H9 (cell line): ENCODE data around the gene FBXO22. TPM values are rescaled to one million over a fixed set of nuclear protein-coding genes. Genes with fewer than 3 reads are reported as not detected.

Source experiments
- DNase-seq: peaks from one replicate; pipeline ENCODE4 v3.0.0-alpha.2; 2017
- H2AFZ ChIP-seq: one replicate; pipeline ENCODE4 v1.6.1; 2013; ENCODE audit warnings: mild to moderate bottlenecking, low read length, control low read depth, moderate library complexity
- H2AK5ac ChIP-seq: 2 replicates; pipeline ENCODE4 v1.6.1; 2013; ENCODE audit warnings: low read length, control low read depth, mixed read lengths; ENCODE audit not compliant: insufficient read length
- H2BK120ac ChIP-seq: one replicate; pipeline ENCODE4 v1.6.1; 2013; ENCODE audit warnings: low read depth, mild to moderate bottlenecking, low read length, control low read depth, inconsistent platforms; ENCODE audit not compliant: poor library complexity, severe bottlenecking
- H2BK12ac ChIP-seq: 2 replicates; pipeline ENCODE4 v1.6.1; 2013; ENCODE audit warnings: low read length, control low read depth, mixed read lengths, low read depth; ENCODE audit not compliant: insufficient read length
- H2BK15ac ChIP-seq: 2 replicates; pipeline ENCODE4 v1.6.1; 2013; ENCODE audit warnings: low read depth, low read length, control low read depth
- H2BK20ac ChIP-seq: one replicate; pipeline ENCODE4 v1.6.1; 2013; ENCODE audit warnings: low read depth, mild to moderate bottlenecking, low read length, control low read depth, inconsistent platforms; ENCODE audit not compliant: poor library complexity, severe bottlenecking
- H2BK5ac ChIP-seq: 2 replicates; pipeline ENCODE4 v1.6.1; 2013; ENCODE audit warnings: low read length, control low read depth, mixed read lengths; ENCODE audit not compliant: insufficient read length
- H3K14ac ChIP-seq: 2 replicates; pipeline ENCODE4 v1.6.1; 2013; ENCODE audit warnings: low read length, control low read depth; ENCODE audit not compliant: insufficient read depth
- H3K18ac ChIP-seq: 2 replicates; pipeline ENCODE4 v1.6.1; 2013; ENCODE audit warnings: low read depth, mild to moderate bottlenecking, mixed read lengths, low read length, control low read depth; ENCODE audit not compliant: insufficient read length
- H3K23ac ChIP-seq: 2 replicates; pipeline ENCODE4 v1.6.1; 2013; ENCODE audit warnings: low read length, control low read depth, mixed read lengths, low read depth; ENCODE audit not compliant: insufficient read length
- H3K23me2 ChIP-seq: 2 replicates; pipeline ENCODE4 v1.6.1; 2013; ENCODE audit warnings: low read depth, mild to moderate bottlenecking, mixed read lengths, low read length, control low read depth; ENCODE audit not compliant: insufficient read length, poor library complexity, severe bottlenecking
- H3K27ac ChIP-seq: 2 replicates; pipeline ENCODE4 v1.5.1; 2013; ENCODE audit warnings: low read length, control low read depth, mixed read lengths, low read depth; ENCODE audit not compliant: insufficient read length
- H3K27me3 ChIP-seq: 2 replicates; pipeline ENCODE4 v1.6.1; 2013; ENCODE audit warnings: low read length, control low read depth, inconsistent platforms; ENCODE audit not compliant: insufficient read depth
- H3K4ac ChIP-seq: 2 replicates; pipeline ENCODE4 v1.6.1; 2013; ENCODE audit warnings: low read depth, mild to moderate bottlenecking, control low read depth, inconsistent platforms, low read length, moderate library complexity
- H3K4me1 ChIP-seq: 2 replicates; pipeline ENCODE4 v1.6.1; 2013; ENCODE audit warnings: low read length, control low read depth, inconsistent platforms; ENCODE audit not compliant: insufficient read depth
- H3K4me2 ChIP-seq: 2 replicates; pipeline ENCODE4 v1.6.1; 2013; ENCODE audit warnings: low read length, control low read depth, mixed read lengths; ENCODE audit not compliant: insufficient read length, insufficient read depth
- H3K56ac ChIP-seq: 2 replicates; pipeline ENCODE4 v1.6.1; 2013; ENCODE audit warnings: low read depth, mild to moderate bottlenecking, mixed read lengths, low read length, control low read depth; ENCODE audit not compliant: insufficient read length
- H3K79me1 ChIP-seq: 2 replicates; pipeline ENCODE4 v1.6.1; 2013; ENCODE audit warnings: low read depth, mild to moderate bottlenecking, moderate library complexity, low read length, control low read depth, inconsistent platforms; ENCODE audit not compliant: insufficient read depth, poor library complexity, severe bottlenecking
- H3K79me2 ChIP-seq: 2 replicates; pipeline ENCODE4 v1.6.1; 2013; ENCODE audit warnings: low read length, control low read depth, inconsistent platforms; ENCODE audit not compliant: insufficient read depth
- H3K9ac ChIP-seq: 2 replicates; pipeline ENCODE4 v1.6.1; 2013; ENCODE audit warnings: low read length, control low read depth, mixed read lengths; ENCODE audit not compliant: insufficient read length; ENCODE audit errors: extremely low read depth
- H3K9me3 ChIP-seq: one replicate; pipeline ENCODE4 v1.6.1; 2013; ENCODE audit warnings: low read depth, low read length, inconsistent platforms; ENCODE audit not compliant: control insufficient read depth
- H3T11ph ChIP-seq: one replicate; pipeline ENCODE4 v1.6.1; 2013; ENCODE audit warnings: mild to moderate bottlenecking, low read length, control low read depth, inconsistent platforms
- H4K20me1 ChIP-seq: one replicate; pipeline ENCODE4 v1.6.1; 2013; ENCODE audit not compliant: control insufficient read depth, insufficient read length, insufficient read depth
- H4K5ac ChIP-seq: 2 replicates; pipeline ENCODE4 v1.6.1; 2013; ENCODE audit warnings: low read depth, mild to moderate bottlenecking, mixed read lengths, low read length, control low read depth; ENCODE audit not compliant: insufficient read length
- H4K8ac ChIP-seq: replicated peaks from 2 replicates; pipeline ENCODE4 v1.6.1; 2013; ENCODE audit warnings: low read length, control low read depth, mixed read lengths, low read depth; ENCODE audit not compliant: insufficient read length
- H4K91ac ChIP-seq: 2 replicates; pipeline ENCODE4 v1.6.1; 2013; ENCODE audit warnings: low read depth, mild to moderate bottlenecking, moderate library complexity, mixed read lengths, low read length, control low read depth; ENCODE audit not compliant: insufficient read length
- H3K27ac Mint-ChIP-seq, 3 experiments: 2 replicates in 2 of 3; 3 replicates in 1 of 3; pipeline ENCODE4 v1.8.0; 2020 to 2021; ENCODE audit warnings: mixed read lengths in 3 of 3, mild to moderate bottlenecking in 1 of 3, moderate library complexity in 1 of 3
- H3K27me3 Mint-ChIP-seq: 2 replicates; pipeline ENCODE4 v1.8.0; 2021; ENCODE audit warnings: low read depth, mild to moderate bottlenecking, moderate library complexity, mixed read lengths
- H3K36me3 Mint-ChIP-seq, 3 experiments: 2 replicates in 2 of 3; 3 replicates in 1 of 3; pipeline ENCODE4 v1.8.0; 2020 to 2021; ENCODE audit warnings: low read depth in 3 of 3, mixed read lengths in 3 of 3; ENCODE audit not compliant: insufficient read depth in 1 of 3
- H3K4me1 Mint-ChIP-seq, 2 experiments: 2 replicates each; pipeline ENCODE4 v1.8.0; 2020; ENCODE audit warnings: mixed read lengths in 2 of 2
- H3K4me3 Mint-ChIP-seq, 2 experiments: 2 replicates in 1 of 2; 3 replicates in 1 of 2; pipeline ENCODE4 v1.8.0; 2020 to 2021; ENCODE audit warnings: mild to moderate bottlenecking in 2 of 2, mixed read lengths in 2 of 2, moderate library complexity in 1 of 2
- H3K9me3 Mint-ChIP-seq, 2 experiments: 2 replicates in 1 of 2; 3 replicates in 1 of 2; pipeline ENCODE4 v1.8.0; 2020; ENCODE audit warnings: mild to moderate bottlenecking in 2 of 2, mixed read lengths in 2 of 2, moderate library complexity in 1 of 2
- WGBS: extraction: QIAGEN DNeasy Blood & Tissue Kit; methylation state at CpG from one replicate; pipeline ENCODE4 v1.1.7; 2013; ENCODE audit warnings: missing lambda C conversion rate, low lambda C conversion rate, mixed read lengths; ENCODE audit not compliant: insufficient read length; ENCODE audit errors: extremely low coverage; 5-methylcytosine and 5-hydroxymethylcytosine counted together
- total RNA-seq: library from RNA; stranded (reverse); gene quantifications from 2 replicates; pipeline ENCODE4 v1.2.1, GENCODE V29; 2021
- TF ChIP-seq, protein P1 (sequence below): fragments of 200-600 bp; sonication (generic); conservative IDR thresholded peaks from 3 replicates; pipeline ENCODE4 v1.8.0; 2021; ENCODE audit warnings: antibody characterized with exemption, mild to moderate bottlenecking

FBXO22 gene
- total RNA-seq, 1 experiment from 2014 or later = 59.9 TPM

DNA sequence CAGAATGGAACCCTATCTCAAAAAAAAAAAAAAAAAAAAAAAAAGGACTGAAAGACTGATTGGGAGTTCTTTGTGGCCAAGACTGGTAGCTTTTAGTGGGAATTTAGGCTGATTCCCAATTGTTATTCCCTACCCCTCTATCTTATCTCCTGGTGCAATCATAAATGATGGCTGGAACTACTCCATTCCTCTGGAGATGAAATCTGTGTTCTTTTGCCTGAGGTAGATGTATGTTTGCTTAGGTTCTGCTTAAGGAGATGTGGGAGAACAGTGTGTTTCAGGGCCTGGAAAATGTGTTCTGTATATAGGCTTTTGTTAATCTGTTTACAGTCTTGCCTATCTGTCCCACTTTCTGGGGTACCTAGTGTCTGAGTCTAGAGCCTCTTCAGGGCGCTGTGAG is 40.9 kb upstream of the FBXO22 start:
- no peaks in the 10 kb centered on the region for H3K79me1 ChIP-seq
- no peak overlapping the region for H3K9ac ChIP-seq
- Mint-ChIP-seq H3K36me3 (peaks cover 7 to 31% (median 31%) of the 10 kb centered on the region in 3 experiments; a peak in 5 of 7 replicates), H3K9me3 (no peaks in the 10 kb centered on the region; a peak in 1 of 5 replicates), H3K27me3 (no peaks in the 10 kb centered on the region), H3K27ac (peak overlapping the region in 1 of 3 experiments; percentile 14; a peak in 1 of 7 replicates), H3K4me1 (peaks cover 27 to 36% of the 10 kb centered on the region in 2 experiments), H3K4me3 (no peak overlapping the region)
- WGBS = no CpG with 5 or more reads among the region's 1 CpG
- H3T11ph ChIP-seq = no peak overlapping the region
- no peak overlapping the region for H2BK12ac ChIP-seq
- H3K79me2 ChIP-seq = no peaks in the 10 kb centered on the region; the same call in none of the 2 replicates
- no peak overlapping the region for H4K5ac ChIP-seq
- H3K4me1 ChIP-seq = peaks cover 7% of the 10 kb centered on the region; the same call in 1 of the 2 replicates
- H3K14ac ChIP-seq = no peak overlapping the region
- no peak overlapping the region for H3K27ac ChIP-seq
- no peak overlapping the region for H4K8ac ChIP-seq
- H3K4me2 ChIP-seq = no peak overlapping the region
- no peaks in the 10 kb centered on the region for H3K27me3 ChIP-seq
- H4K20me1 ChIP-seq = no peaks in the 10 kb centered on the region
- no peak for DNase-seq
- no peaks in the 10 kb centered on the region for H3K9me3 ChIP-seq
- no peak overlapping the region for H2AK5ac ChIP-seq
- no peak overlapping the region for H3K4ac ChIP-seq
- no peak overlapping the region for H3K18ac ChIP-seq
- TF ChIP-seq, protein P1, sequence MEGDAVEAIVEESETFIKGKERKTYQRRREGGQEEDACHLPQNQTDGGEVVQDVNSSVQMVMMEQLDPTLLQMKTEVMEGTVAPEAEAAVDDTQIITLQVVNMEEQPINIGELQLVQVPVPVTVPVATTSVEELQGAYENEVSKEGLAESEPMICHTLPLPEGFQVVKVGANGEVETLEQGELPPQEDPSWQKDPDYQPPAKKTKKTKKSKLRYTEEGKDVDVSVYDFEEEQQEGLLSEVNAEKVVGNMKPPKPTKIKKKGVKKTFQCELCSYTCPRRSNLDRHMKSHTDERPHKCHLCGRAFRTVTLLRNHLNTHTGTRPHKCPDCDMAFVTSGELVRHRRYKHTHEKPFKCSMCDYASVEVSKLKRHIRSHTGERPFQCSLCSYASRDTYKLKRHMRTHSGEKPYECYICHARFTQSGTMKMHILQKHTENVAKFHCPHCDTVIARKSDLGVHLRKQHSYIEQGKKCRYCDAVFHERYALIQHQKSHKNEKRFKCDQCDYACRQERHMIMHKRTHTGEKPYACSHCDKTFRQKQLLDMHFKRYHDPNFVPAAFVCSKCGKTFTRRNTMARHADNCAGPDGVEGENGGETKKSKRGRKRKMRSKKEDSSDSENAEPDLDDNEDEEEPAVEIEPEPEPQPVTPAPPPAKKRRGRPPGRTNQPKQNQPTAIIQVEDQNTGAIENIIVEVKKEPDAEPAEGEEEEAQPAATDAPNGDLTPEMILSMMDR = no peak
- no peak overlapping the region for H3K23ac ChIP-seq
- no peak overlapping the region for H2BK15ac ChIP-seq
- no peak overlapping the region for H2AFZ ChIP-seq
- H2BK20ac ChIP-seq = no peak overlapping the region
- H4K91ac ChIP-seq = no peak overlapping the region
- H3K56ac ChIP-seq = no peak overlapping the region
- H2BK120ac ChIP-seq = no peak overlapping the region
- H3K23me2 ChIP-seq = no peaks in the 10 kb centered on the region
- no peak overlapping the region for H2BK5ac ChIP-seq
